ENCODE results near the gene ACTR1A.

GRCh38 chr10:102501201-102502028 is 1.1 kb downstream of the ACTR1A start:
- TF ChIP-seq CTCF (IDR thresholded peaks at IDR 0.05) = no peak
- no peak for TF ChIP-seq POLR2A (IDR thresholded peaks at IDR 0.05)

All from esophagus squamous epithelium (tissue), 4 donors.